ENCODE measurements around the gene KIF17.
A peak's percentile ranks its signal among the peaks of the same experiment; 100 is the strongest.

The KIF17 gene
- total RNA-seq, result 0 to 0.17 (median 0.17) reads per million in 3 donors

DNA sequence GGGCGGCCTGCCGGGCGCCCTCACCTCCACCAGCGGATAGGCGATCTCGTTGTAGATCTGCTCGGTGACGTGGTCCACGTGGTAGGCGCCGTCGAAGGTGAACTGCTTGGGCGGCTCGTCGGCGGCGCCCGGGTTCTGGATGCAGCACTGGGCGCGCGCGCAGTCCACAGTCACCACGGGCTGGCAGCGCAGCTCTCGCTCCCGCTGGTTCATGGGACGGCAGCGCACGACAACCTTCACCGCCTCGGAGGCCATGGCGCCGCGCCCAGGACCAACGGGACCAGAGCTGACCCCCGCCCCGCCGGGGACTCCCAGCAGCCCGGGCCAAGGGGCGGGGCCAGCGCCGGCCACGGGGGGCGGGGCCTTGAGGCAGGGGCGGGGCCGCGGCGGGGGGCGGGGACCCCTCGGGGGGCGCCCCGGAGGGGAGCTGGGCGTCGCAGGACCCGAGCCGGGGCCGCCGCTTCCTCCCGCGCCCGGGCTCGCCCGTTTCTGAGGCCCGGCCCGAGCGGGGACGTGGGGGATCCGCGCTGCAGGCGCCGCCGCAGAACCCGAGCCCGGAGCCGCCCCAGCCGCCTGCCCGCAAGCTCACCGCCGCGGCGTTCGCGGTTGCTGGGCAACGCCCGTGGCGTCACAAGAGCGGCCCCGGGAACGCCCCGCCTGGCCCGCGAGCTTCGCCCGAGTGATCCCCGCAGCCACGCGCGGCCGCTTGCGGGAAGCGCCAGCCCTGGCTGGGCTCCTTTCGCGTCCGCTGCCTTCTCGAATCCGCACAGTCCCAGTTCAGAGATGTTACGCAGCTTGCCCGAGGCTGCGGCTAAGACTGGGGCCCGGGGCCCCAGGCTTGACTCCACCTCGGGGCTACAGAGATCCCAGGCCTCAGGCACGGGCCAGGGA is at the start of gene KIF17:
TSS of gene KIF17 (minus strand) at position 556 of the 891 bp plus-strand sequence. CDS start at position 255, 301 bp downstream.
- H3K27ac ChIP-seq (ENCODE audit: insufficient read depth, low read length, poor library complexity, severe bottlenecking), result no peak within 1 kb of the TSS
- peak within 1 kb of the TSS; percentile 46 for H3K4me3 ChIP-seq (ENCODE audit: insufficient read depth, low read depth, low read length, poor library complexity, severe bottlenecking)
- DNase-seq, result peak; percentile 42 to 53 (median 53)
- no peaks in the 10 kb centered on the region for H3K36me3 ChIP-seq (ENCODE audit: control insufficient read depth, insufficient read depth, low read length)
- H3K9me3 ChIP-seq (ENCODE audit: control insufficient read depth, low read length), result no peaks in the 10 kb centered on the region
- peaks cover 4% of the 10 kb centered on the region for H3K4me1 ChIP-seq (ENCODE audit: control insufficient read depth, insufficient read depth, low read length, poor library complexity, severe bottlenecking)
- H3K27me3 ChIP-seq (replicated peaks; ENCODE audit: control insufficient read depth, insufficient read depth, low read length, poor library complexity, severe bottlenecking), result no peaks in the 10 kb centered on the region

DNA sequence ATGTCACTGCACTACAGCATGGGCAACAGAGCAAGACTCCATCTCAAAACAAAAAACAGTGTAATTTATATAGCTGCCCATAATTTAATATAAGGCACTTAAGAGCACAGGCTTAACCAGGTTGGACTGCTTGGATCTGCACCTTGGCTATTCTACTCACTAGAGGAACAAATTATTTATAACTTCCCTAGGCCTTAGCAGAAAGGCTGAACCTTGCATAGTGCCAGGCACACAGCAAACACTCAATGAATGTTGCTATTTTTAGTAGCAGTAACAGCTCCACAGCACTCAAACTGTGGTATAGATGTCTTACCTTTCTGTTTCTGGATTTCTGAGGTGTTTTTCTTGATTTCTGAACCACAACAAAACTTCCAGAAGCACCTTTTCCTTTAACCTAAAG is 49.5 kb upstream of the KIF17 start:
- H3K27ac ChIP-seq (ENCODE audit: insufficient read depth, low read length, poor library complexity, severe bottlenecking), result no peak overlapping the region
- H3K4me1 ChIP-seq (ENCODE audit: control insufficient read depth, insufficient read depth, low read length, poor library complexity, severe bottlenecking), result no peaks in the 10 kb centered on the region
- H3K9me3 ChIP-seq (ENCODE audit: control insufficient read depth, low read length), result no peaks in the 10 kb centered on the region
- no peak for DNase-seq
- no peaks in the 10 kb centered on the region for H3K27me3 ChIP-seq (replicated peaks; ENCODE audit: control insufficient read depth, insufficient read depth, low read length, poor library complexity, severe bottlenecking)
- no peak overlapping the region for H3K4me3 ChIP-seq (ENCODE audit: insufficient read depth, low read depth, low read length, poor library complexity, severe bottlenecking)
- H3K36me3 ChIP-seq (ENCODE audit: control insufficient read depth, insufficient read depth, low read length), result peaks cover 96% of the 10 kb centered on the region

DNA sequence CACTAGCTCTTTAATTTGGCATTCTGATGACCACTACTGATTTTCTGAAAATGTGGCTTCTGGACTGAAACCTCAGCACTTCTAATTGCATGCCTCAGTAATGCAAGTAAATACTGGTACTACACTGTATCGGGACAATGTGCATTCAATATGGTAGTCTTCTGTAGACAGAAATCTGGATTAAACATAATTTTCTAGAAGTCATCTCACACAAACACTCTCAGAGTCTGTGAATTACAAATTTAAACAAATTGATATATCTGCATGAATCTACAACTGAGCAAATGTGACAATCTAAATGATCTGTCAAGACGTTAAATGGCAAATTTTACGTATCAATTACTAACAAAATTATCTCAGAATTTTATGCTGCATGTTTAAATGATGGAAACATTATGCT is 45.6 kb upstream of the KIF17 start:
- H3K27me3 ChIP-seq (replicated peaks; ENCODE audit: control insufficient read depth, insufficient read depth, low read length, poor library complexity, severe bottlenecking), result no peaks in the 10 kb centered on the region
- no peak overlapping the region for H3K4me3 ChIP-seq (ENCODE audit: insufficient read depth, low read depth, low read length, poor library complexity, severe bottlenecking)
- no peaks in the 10 kb centered on the region for H3K9me3 ChIP-seq (ENCODE audit: control insufficient read depth, low read length)
- no peak overlapping the region for H3K27ac ChIP-seq (ENCODE audit: insufficient read depth, low read length, poor library complexity, severe bottlenecking)
- H3K4me1 ChIP-seq (ENCODE audit: control insufficient read depth, insufficient read depth, low read length, poor library complexity, severe bottlenecking), result no peaks in the 10 kb centered on the region
- H3K36me3 ChIP-seq (ENCODE audit: control insufficient read depth, insufficient read depth, low read length), result peaks cover 90% of the 10 kb centered on the region
- no peak for DNase-seq

DNA sequence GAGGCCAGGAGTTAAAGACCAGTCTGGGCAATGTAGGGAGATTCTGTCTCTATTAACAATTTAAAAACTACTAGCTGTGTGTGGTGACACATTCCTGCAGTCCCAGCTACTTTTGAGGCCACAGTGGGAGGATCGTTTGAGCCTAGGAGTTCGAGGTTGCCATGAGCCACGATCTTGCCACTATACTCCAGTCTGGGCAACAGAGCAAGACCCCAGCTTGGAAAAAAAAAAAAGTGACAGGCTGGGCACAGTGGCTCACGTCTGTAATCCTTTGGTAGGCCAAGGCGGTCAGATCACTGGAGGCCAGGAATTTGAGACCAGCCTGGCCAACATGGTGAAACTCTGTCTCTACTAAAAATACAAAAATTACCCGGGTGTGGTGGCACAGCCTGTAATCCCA is 42.5 kb upstream of the KIF17 start:
- no peak overlapping the region for H3K4me3 ChIP-seq (ENCODE audit: insufficient read depth, low read depth, low read length, poor library complexity, severe bottlenecking)
- no peaks in the 10 kb centered on the region for H3K27me3 ChIP-seq (replicated peaks; ENCODE audit: control insufficient read depth, insufficient read depth, low read length, poor library complexity, severe bottlenecking)
- no peak for DNase-seq
- no peaks in the 10 kb centered on the region for H3K9me3 ChIP-seq (ENCODE audit: control insufficient read depth, low read length)
- H3K36me3 ChIP-seq (ENCODE audit: control insufficient read depth, insufficient read depth, low read length), result peaks cover 80% of the 10 kb centered on the region
- no peak overlapping the region for H3K27ac ChIP-seq (ENCODE audit: insufficient read depth, low read length, poor library complexity, severe bottlenecking)
- H3K4me1 ChIP-seq (ENCODE audit: control insufficient read depth, insufficient read depth, low read length, poor library complexity, severe bottlenecking), result no peaks in the 10 kb centered on the region

DNA sequence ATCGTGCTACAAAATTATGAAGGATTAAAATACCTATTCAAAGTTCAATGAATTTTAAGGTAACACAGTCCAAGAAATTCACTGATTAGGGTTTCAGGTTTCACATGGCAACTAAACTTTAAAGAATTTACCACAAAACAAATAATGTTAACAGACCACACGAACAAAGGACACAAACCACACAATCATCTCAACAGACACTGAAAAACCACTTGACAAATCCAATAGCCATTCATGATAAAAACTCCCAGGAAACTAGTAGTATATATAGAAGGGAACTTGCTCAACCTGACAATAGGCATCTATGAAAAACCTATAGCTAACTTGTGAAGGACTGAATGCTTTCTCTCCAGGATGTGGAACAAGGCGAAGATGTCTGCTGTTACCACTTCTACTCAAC is 35.8 kb upstream of the KIF17 start:
- DNase-seq, result no peak
- H3K27me3 ChIP-seq (replicated peaks; ENCODE audit: control insufficient read depth, insufficient read depth, low read length, poor library complexity, severe bottlenecking), result no peaks in the 10 kb centered on the region
- H3K9me3 ChIP-seq (ENCODE audit: control insufficient read depth, low read length), result no peaks in the 10 kb centered on the region
- H3K4me3 ChIP-seq (ENCODE audit: insufficient read depth, low read depth, low read length, poor library complexity, severe bottlenecking), result no peak overlapping the region
- no peak overlapping the region for H3K27ac ChIP-seq (ENCODE audit: insufficient read depth, low read length, poor library complexity, severe bottlenecking)
- H3K36me3 ChIP-seq (ENCODE audit: control insufficient read depth, insufficient read depth, low read length), result peaks cover 56% of the 10 kb centered on the region
- no peaks in the 10 kb centered on the region for H3K4me1 ChIP-seq (ENCODE audit: control insufficient read depth, insufficient read depth, low read length, poor library complexity, severe bottlenecking)

DNA sequence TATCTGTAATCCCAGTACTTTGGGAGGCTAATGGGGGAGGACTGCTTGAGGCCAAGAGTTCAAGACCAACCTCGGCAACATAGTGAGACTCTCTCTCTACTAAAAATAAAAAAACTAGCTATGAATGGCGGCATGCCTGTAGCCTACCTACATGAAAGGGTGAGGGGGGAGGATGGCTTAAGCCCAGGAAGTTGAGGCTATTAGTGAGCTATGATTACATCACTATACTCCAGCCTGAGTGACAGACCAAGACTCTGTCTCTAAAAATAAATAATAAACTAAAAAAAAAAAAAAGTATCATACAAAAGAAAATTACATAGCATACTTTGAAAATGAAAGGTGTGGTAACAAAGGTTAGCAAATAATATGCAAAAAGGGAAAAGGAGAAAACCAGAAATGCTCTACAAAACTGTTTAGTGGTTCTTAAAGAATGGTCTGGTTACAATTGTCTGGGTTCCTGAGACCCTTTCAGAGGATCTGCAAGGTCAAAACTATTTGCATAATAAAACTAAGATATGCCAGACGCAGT is 33.7 kb upstream of the KIF17 start:
- no peak overlapping the region for H3K4me3 ChIP-seq (ENCODE audit: insufficient read depth, low read depth, low read length, poor library complexity, severe bottlenecking)
- no peaks in the 10 kb centered on the region for H3K4me1 ChIP-seq (ENCODE audit: control insufficient read depth, insufficient read depth, low read length, poor library complexity, severe bottlenecking)
- peaks cover 60% of the 10 kb centered on the region for H3K36me3 ChIP-seq (ENCODE audit: control insufficient read depth, insufficient read depth, low read length)
- H3K27me3 ChIP-seq (replicated peaks; ENCODE audit: control insufficient read depth, insufficient read depth, low read length, poor library complexity, severe bottlenecking), result no peaks in the 10 kb centered on the region
- no peak overlapping the region for H3K27ac ChIP-seq (ENCODE audit: insufficient read depth, low read length, poor library complexity, severe bottlenecking)
- DNase-seq, result no peak
- H3K9me3 ChIP-seq (ENCODE audit: control insufficient read depth, low read length), result no peaks in the 10 kb centered on the region

DNA sequence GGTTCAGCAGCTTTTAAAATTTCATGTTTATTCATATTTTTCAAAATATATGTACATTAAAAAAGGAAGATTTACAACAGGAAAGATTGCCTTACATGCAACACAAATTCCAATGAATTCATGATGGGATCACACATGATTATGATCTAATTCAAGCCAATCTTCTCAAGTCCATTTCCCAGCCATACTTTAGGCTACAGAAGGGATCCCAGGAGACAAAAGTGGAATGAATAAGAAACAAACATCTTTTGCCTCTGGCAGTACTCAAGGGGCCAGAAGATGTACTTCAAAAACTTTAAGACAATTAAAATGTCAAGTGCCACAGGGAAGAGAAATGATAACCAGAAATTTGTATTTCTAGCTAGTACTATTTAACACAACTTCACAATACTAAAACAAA is 24.9 kb upstream of the KIF17 start:
- Histone ChIP-seq H3K4me1 (ENCODE audit: control insufficient read depth, insufficient read depth, low read length, poor library complexity, severe bottlenecking) (no peaks in the 10 kb centered on the region), H3K4me3 (ENCODE audit: insufficient read depth, low read depth, low read length, poor library complexity, severe bottlenecking) (no peak overlapping the region), H3K27ac (ENCODE audit: insufficient read depth, low read length, poor library complexity, severe bottlenecking) (no peak overlapping the region), H3K27me3 (replicated peaks; ENCODE audit: control insufficient read depth, insufficient read depth, low read length, poor library complexity, severe bottlenecking) (no peaks in the 10 kb centered on the region), H3K9me3 (ENCODE audit: control insufficient read depth, low read length) (no peaks in the 10 kb centered on the region), H3K36me3 (ENCODE audit: control insufficient read depth, insufficient read depth, low read length) (peaks cover 60% of the 10 kb centered on the region)
- no peak for DNase-seq

DNA sequence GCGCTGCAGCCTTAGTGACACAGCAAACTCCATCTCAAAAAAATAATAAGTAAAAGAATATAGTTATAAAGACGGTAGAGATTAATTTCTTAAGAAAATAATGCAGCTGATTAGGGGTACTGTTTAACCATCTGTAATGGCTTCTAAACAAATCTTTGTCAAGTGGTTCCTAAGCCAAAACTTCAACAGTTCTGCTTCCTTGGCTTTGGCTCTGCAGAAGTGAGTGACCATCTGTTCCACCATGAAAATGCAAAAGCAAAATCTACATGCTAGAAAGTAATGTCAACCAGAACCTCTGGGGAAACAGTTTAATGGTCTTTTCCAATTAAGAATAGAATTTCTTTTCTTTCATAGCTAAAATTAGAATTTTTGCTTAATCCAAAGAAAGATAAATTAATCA is 23.0 kb upstream of the KIF17 start:
- no peaks in the 10 kb centered on the region for H3K4me1 ChIP-seq (ENCODE audit: control insufficient read depth, insufficient read depth, low read length, poor library complexity, severe bottlenecking)
- no peak for DNase-seq
- no peak overlapping the region for H3K27ac ChIP-seq (ENCODE audit: insufficient read depth, low read length, poor library complexity, severe bottlenecking)
- H3K27me3 ChIP-seq (replicated peaks; ENCODE audit: control insufficient read depth, insufficient read depth, low read length, poor library complexity, severe bottlenecking), result no peaks in the 10 kb centered on the region
- H3K4me3 ChIP-seq (ENCODE audit: insufficient read depth, low read depth, low read length, poor library complexity, severe bottlenecking), result no peak overlapping the region
- no peaks in the 10 kb centered on the region for H3K9me3 ChIP-seq (ENCODE audit: control insufficient read depth, low read length)
- H3K36me3 ChIP-seq (ENCODE audit: control insufficient read depth, insufficient read depth, low read length), result peaks cover 42% of the 10 kb centered on the region

DNA sequence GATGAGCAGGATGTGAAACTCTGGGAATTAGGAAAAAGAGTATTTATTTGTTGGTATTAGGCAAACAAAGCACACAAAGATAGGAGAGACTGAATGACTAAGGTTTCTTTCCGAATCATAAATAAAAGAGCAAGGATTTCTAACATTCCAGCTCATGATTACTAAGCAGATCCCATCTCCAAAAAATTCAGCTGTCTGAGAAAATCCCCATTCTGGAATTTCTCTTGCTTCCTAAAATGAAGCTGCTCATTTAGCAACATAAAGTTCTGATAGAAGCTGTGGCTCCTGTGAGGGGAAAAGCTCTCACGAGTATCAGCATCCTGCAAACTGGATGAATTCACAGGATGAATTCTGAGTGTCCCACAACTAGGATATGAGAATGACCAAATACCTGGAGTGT is 21.4 kb upstream of the KIF17 start:
- no peaks in the 10 kb centered on the region for H3K27me3 ChIP-seq (replicated peaks; ENCODE audit: control insufficient read depth, insufficient read depth, low read length, poor library complexity, severe bottlenecking)
- no peak for DNase-seq
- H3K36me3 ChIP-seq (ENCODE audit: control insufficient read depth, insufficient read depth, low read length), result peaks cover 26% of the 10 kb centered on the region
- H3K4me1 ChIP-seq (ENCODE audit: control insufficient read depth, insufficient read depth, low read length, poor library complexity, severe bottlenecking), result no peaks in the 10 kb centered on the region
- no peak overlapping the region for H3K4me3 ChIP-seq (ENCODE audit: insufficient read depth, low read depth, low read length, poor library complexity, severe bottlenecking)
- H3K9me3 ChIP-seq (ENCODE audit: control insufficient read depth, low read length), result no peaks in the 10 kb centered on the region
- no peak overlapping the region for H3K27ac ChIP-seq (ENCODE audit: insufficient read depth, low read length, poor library complexity, severe bottlenecking)

DNA sequence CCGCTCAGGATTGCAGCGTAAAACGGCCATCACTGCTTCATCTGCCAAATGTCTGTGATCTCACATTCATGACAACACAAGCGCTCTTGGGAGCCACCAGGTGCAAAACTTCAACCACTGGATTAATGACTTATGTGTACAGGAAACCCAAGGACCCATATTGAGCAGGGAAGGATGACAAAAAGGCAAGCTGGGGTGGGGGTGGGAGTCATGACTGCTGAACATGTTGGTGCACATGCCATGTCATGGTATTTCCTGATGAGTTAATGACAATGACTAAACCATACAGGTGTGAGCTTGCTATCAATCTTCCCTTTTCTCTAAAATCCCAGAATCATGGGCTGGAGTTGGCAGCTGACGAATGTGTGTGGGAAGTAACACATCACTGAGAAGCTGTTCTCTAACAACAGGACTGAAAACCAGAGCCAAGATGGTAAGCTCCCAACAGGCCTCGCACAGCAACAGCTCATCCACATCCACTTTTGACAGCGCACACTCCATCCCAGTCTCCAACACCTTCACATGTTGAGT is 17.8 kb upstream of the KIF17 start:
- Histone ChIP-seq H3K9me3 (ENCODE audit: control insufficient read depth, low read length) (no peaks in the 10 kb centered on the region), H3K4me1 (ENCODE audit: control insufficient read depth, insufficient read depth, low read length, poor library complexity, severe bottlenecking) (peaks cover 18% of the 10 kb centered on the region), H3K36me3 (ENCODE audit: control insufficient read depth, insufficient read depth, low read length) (peaks cover 3% of the 10 kb centered on the region), H3K27me3 (replicated peaks; ENCODE audit: control insufficient read depth, insufficient read depth, low read length, poor library complexity, severe bottlenecking) (no peaks in the 10 kb centered on the region), H3K27ac (ENCODE audit: insufficient read depth, low read length, poor library complexity, severe bottlenecking) (no peak overlapping the region), H3K4me3 (ENCODE audit: insufficient read depth, low read depth, low read length, poor library complexity, severe bottlenecking) (no peak overlapping the region)
- DNase-seq, result no peak
